ENCODE data around the gene NMT1.

Gene NMT1

DNA sequence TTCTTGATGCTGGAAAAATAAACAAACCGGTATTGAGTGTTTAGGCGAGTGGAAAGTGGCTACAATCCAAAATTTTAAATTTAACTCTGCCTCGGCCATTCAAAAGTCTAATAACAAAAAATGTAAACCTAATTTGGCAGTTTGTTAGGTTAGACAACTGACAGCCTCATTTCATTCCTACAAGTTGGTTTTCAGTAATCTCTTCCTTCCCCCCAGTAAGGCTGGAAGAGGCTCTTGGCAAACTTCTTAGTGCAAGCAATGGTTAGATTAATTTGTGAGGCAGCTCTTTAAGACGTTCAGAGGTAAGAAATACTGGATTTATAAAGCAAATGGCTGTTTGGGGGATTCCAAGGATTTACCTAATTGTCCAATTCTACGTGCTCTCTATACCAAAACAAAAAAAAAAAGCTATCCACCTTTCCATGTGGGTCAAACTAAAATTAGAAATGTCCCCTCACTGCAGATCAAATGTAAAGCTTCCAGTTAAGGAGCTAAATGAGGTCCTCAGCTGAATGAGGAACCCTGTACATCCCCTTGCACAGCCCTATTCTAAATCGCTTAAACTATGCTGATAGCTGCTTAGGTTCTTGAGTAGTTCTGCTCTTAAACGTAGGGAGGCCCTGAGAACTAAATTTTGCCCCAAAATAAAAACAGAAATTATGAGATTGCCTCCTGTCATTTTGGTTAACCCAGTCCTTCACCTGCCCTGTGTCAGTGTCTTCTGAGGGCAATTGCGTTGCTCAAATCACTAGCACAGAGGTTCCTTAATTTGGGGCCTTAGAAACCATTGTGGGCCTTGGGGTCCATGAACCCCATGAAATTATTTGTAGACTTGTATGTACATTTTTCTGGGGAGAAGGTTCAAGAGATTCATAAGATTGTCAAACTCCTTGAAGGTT lies 90.0 kb downstream of the NMT1 start:
- no peak for DNase-seq (ENCODE audit: low read depth)

GRCh38 chr17:45155029-45155428 lies 93.9 kb downstream of the NMT1 start:
- no peak for DNase-seq (ENCODE audit: low read depth)

GRCh38 chr17:45155483-45155882 lies 94.4 kb downstream of the NMT1 start:
- DNase-seq (ENCODE audit: low read depth): no peak

DNA sequence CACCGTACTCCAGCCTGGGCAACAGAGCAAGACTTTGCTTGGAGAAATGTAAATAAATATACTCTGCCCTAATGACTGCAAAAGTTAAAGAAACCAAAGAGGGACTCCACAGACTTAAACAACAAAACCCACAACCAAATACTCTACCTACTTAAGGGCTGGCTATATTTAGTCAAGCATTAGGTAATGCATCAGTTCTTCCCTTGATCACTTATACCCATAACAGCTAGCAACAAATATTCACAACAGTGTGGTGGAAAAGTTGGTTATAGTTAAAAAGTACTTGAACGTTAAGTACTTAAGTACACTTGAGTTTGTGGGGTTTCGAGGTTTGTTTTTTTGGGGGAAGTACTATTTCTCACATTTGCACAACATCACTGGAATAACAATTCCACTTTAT lies 95.1 kb downstream of the NMT1 start:
- no peak for DNase-seq (ENCODE audit: low read depth)

All from stimulated activated CD8-positive, alpha-beta memory T cell treated with anti-CD3 and anti-CD28 coated beads, Interleukin-15, amount 100 ng/mL, for 1 hour (primary cell).